Measurements from ENCODE around the gene CCL3.
"Not testable (repeated sequence)": the region's sequence is repeated elsewhere in the genome, so short reads cannot be mapped to it uniquely, and the experiment has no call there.

Gene CCL3

GRCh38 chr17:36089888-36090836 is at the start of gene CCL3:
TSS of gene CCL3 (minus strand) at chr17:36090143. CDS start at chr17:36090058, 85 bp downstream.
- DNase-seq = no peak

- no peak for DNase-seq
Measured at GRCh38 chr17:36136439-36136838, 46.5 kb upstream of the CCL3 start.

- DNase-seq = no peak
Measured at GRCh38 chr17:36136036-36136435, 46.1 kb upstream of the CCL3 start.

GRCh38 chr17:36135465-36135864 is 45.5 kb upstream of the CCL3 start:
- DNase-seq = no peak

GRCh38 chr17:36133602-36134236 is 43.8 kb upstream of the CCL3 start:
- no peak for DNase-seq

GRCh38 chr17:36132421-36132831 is 42.5 kb upstream of the CCL3 start:
- DNase-seq = no peak

- no peak for DNase-seq
Measured at GRCh38 chr17:36131931-36132330, 42.0 kb upstream of the CCL3 start.

GRCh38 chr17:36131421-36131820 is 41.5 kb upstream of the CCL3 start:
- no peak for DNase-seq

GRCh38 chr17:36130346-36130745 is 40.4 kb upstream of the CCL3 start:
- DNase-seq = no peak

GRCh38 chr17:36129616-36130015 is 39.7 kb upstream of the CCL3 start:
- DNase-seq = no peak

- DNase-seq = no peak
Measured at GRCh38 chr17:36128411-36128978, 38.6 kb upstream of the CCL3 start.

GRCh38 chr17:36127911-36128310 is 38.0 kb upstream of the CCL3 start:
- no peak for DNase-seq

- no peak for DNase-seq
Measured at GRCh38 chr17:36127199-36127893, 37.4 kb upstream of the CCL3 start.

- DNase-seq = no peak
Measured at GRCh38 chr17:36124879-36125824, 35.2 kb upstream of the CCL3 start.

GRCh38 chr17:36123431-36123830 is 33.5 kb upstream of the CCL3 start:
- no peak for DNase-seq

- DNase-seq = not testable (repeated sequence)
Measured at GRCh38 chr17:36121099-36121498, 31.2 kb upstream of the CCL3 start.

- no peak for DNase-seq
Measured at GRCh38 chr17:36120221-36120620, 30.3 kb upstream of the CCL3 start.

- no peak for DNase-seq
Measured at GRCh38 chr17:36118477-36119353, 28.8 kb upstream of the CCL3 start.

GRCh38 chr17:36117505-36118382 is 27.8 kb upstream of the CCL3 start:
- DNase-seq = no peak

- DNase-seq = not testable (repeated sequence)
Measured at GRCh38 chr17:36115649-36115977, 25.7 kb upstream of the CCL3 start.
